Lower leg skin (tissue), 3 donors: ENCODE data around the gene DCANP1.

Source experiments
- POLR2A ChIP-seq, 2 donors: fragments of 450-650 bp; IDR thresholded peaks; one replicate each; pipeline ENCODE4 v1.6.1; 2016 to 2017; ENCODE audit warnings: antibody characterized with exemption in 2 of 2, mild to moderate bottlenecking in 1 of 2, moderate library complexity in 1 of 2
- TF ChIP-seq, protein P1 (sequence below), 3 donors: fragments of 450-650 bp; IDR thresholded peaks; one replicate each; pipeline ENCODE4 v1.5.1; 2016; ENCODE audit warnings: antibody characterized with exemption in 3 of 3, mild to moderate bottlenecking in 3 of 3, moderate library complexity in 2 of 3

DNA sequence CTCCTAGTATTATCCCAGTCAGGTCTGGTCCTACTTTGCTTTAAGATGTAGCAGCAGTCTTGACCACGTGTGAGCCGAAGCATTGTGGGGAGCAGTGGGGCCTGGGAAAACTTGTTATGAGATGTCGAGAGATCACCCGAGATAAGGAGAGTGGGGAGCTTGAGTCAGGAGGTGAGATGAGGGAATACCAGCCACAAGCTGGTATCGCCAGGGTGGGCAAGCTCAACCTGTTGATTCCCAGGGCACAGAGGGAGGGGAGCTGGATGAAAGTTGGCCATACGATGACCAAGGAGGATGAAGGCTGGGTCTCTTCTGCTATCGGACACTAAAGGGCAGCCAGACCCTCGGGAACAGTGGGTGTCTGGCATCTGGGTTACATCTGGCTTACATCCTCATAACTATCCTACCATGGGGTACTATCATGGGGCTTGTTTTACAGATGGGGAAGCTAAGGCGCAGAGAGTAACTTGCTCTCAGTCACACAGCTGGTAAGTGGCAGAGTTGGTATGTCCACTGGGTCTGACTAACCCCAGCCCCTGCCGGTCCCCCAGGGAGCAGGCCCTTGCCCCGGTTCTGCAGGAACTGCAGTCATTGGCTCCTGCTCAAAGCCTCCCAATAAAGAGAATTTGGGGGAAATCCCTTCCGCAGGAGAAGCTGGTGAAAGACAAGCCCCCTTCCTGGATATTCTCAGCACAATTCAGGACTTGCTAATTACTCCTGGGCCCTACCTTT is 18.4 kb upstream of the DCANP1 start:
- TF ChIP-seq, protein P1, sequence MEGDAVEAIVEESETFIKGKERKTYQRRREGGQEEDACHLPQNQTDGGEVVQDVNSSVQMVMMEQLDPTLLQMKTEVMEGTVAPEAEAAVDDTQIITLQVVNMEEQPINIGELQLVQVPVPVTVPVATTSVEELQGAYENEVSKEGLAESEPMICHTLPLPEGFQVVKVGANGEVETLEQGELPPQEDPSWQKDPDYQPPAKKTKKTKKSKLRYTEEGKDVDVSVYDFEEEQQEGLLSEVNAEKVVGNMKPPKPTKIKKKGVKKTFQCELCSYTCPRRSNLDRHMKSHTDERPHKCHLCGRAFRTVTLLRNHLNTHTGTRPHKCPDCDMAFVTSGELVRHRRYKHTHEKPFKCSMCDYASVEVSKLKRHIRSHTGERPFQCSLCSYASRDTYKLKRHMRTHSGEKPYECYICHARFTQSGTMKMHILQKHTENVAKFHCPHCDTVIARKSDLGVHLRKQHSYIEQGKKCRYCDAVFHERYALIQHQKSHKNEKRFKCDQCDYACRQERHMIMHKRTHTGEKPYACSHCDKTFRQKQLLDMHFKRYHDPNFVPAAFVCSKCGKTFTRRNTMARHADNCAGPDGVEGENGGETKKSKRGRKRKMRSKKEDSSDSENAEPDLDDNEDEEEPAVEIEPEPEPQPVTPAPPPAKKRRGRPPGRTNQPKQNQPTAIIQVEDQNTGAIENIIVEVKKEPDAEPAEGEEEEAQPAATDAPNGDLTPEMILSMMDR (IDR thresholded peaks at IDR 0.05) = no peak
- no peak for TF ChIP-seq POLR2A (IDR thresholded peaks at IDR 0.05)
